HepG2 (cell line): ENCODE data around the gene ADGRD1. TPM values are rescaled to one million over a fixed set of nuclear protein-coding genes. Genes with fewer than 3 reads are reported as not detected.

Experiments
- ATAC-seq: fragments of 200-7000 bp; cut with Tn5 transposase; 3 replicates; pipeline ENCODE4 v1.9.1; 2020; ENCODE audit warnings: mild to moderate bottlenecking, moderate library complexity
- BruUV-seq: library from RNA; stranded (reverse); fragments of 400-500 nt; replicated peaks from 2 replicates; lab custom pipeline; 2021; lab: Mats Ljungman, UMichigan
- CTCF ChIA-PET: fragments of 300-600 bp; formaldehyde crosslinking; extraction: SDS; loops from one replicate; lab custom pipeline; 2021; ENCODE audit warnings: low total read pairs, inconsistent platforms, low intra/inter-chr PET ratio; lab: Yijun Ruan, JAX
- POLR2A ChIA-PET: fragments of 350-600 bp; sonication (Branson Sonifier 250); formaldehyde crosslinking; loops from one replicate; lab custom pipeline; 2020; ENCODE audit warnings: antibody characterized with exemption, inconsistent platforms; lab: Yijun Ruan, JAX
- DNase-seq: peaks from one replicate; pipeline ENCODE4 v3.0.0-alpha.2; 2015; ENCODE audit warnings: low spot score
- FAIRE-seq: peaks from 3 replicates; lab custom pipeline; 2011; peaks lifted over from hg19 to GRCh38; lab: Jason Lieb, UNC
- H2AFZ ChIP-seq: one replicate; pipeline ENCODE4 v1.6.1; 2011; ENCODE audit warnings: low read length, inconsistent platforms
- H3K27ac ChIP-seq: fragments of 300-600 bp; 3 replicates; pipeline ENCODE4 v1.8.0; 2011; ENCODE audit warnings: mixed run types, mild to moderate bottlenecking, mixed read lengths, low read length, inconsistent platforms; ENCODE audit not compliant: insufficient read depth; ENCODE audit errors: extremely low read length
- H3K27me3 ChIP-seq, 2 experiments: fragments of 200-600 bp in 1 of 2; 2 replicates in 1 of 2; 3 replicates in 1 of 2; pipeline versions ENCODE4 v1.6.0 to v1.8.0; 2011; ENCODE audit warnings: low read length in 2 of 2, mild to moderate bottlenecking in 2 of 2, moderate library complexity in 2 of 2, inconsistent platforms in 1 of 2; ENCODE audit not compliant: insufficient read depth in 2 of 2, control insufficient read depth in 1 of 2
- H3K36me3 ChIP-seq, 2 experiments: fragments of 200-600 bp in 1 of 2; replicated peaks in 1 of 2; 2 replicates in 1 of 2; 3 replicates in 1 of 2; pipeline versions ENCODE4 v1.5.1 to v1.8.0; 2011; ENCODE audit warnings: low read length in 2 of 2, inconsistent platforms in 1 of 2; ENCODE audit not compliant: insufficient read depth in 2 of 2, control insufficient read depth in 1 of 2
- H3K4me1 ChIP-seq: 2 replicates; pipeline ENCODE4 v1.5.1; 2012; ENCODE audit warnings: low read length, inconsistent platforms; ENCODE audit not compliant: insufficient read depth
- H3K4me2 ChIP-seq: 2 replicates; pipeline ENCODE4 v1.6.0; 2011; ENCODE audit warnings: low read depth, low read length, inconsistent platforms
- H3K4me3 ChIP-seq, 3 experiments: fragments of 200-600 bp in 1 of 3; sonication (generic), shearing (Covaris generic) in 1 of 3; replicated peaks in 1 of 3; 2 replicates each; pipeline ENCODE4 v1.5.1; 2011 to 2016; ENCODE audit warnings: low read length in 3 of 3, inconsistent platforms in 2 of 3, low read depth in 2 of 3, mild to moderate bottlenecking in 2 of 3, control low read depth in 1 of 3, mixed read lengths in 1 of 3; ENCODE audit not compliant: insufficient read depth in 1 of 3
- H3K79me2 ChIP-seq: one replicate; pipeline ENCODE4 v1.6.1; 2011; ENCODE audit warnings: low read length, inconsistent platforms; ENCODE audit not compliant: insufficient read depth
- H3K9ac ChIP-seq: 2 replicates; pipeline ENCODE4 v1.6.0; 2011; ENCODE audit warnings: mild to moderate bottlenecking, low read depth, low read length, inconsistent platforms; ENCODE audit not compliant: insufficient read depth
- H3K9me3 ChIP-seq: 2 replicates; pipeline ENCODE4 v1.5.1; 2012; ENCODE audit warnings: mild to moderate bottlenecking, low read length
- H4K20me1 ChIP-seq: 2 replicates; pipeline ENCODE4 v1.6.0; 2011; ENCODE audit warnings: inconsistent platforms, mild to moderate bottlenecking, low read length, moderate library complexity; ENCODE audit not compliant: insufficient read depth
- DZIP1 ChIP-seq: sonication (generic); formaldehyde crosslinking; IDR thresholded peaks from 2 replicates; pipeline ENCODE4 v1.5.0; 2020; ENCODE audit warnings: mild to moderate bottlenecking, missing genetic modification reagents
- FOXO4 ChIP-seq: sonication (generic); formaldehyde crosslinking; conservative IDR thresholded peaks from 2 replicates; pipeline ENCODE4 v1.8.1; 2023; ENCODE audit warnings: missing genetic modification reagents
- HMGA1 ChIP-seq: sonication (generic); formaldehyde crosslinking; conservative IDR thresholded peaks from 2 replicates; pipeline ENCODE4 v1.4.0; 2020; ENCODE audit warnings: missing genetic modification reagents
- SCMH1 ChIP-seq: sonication (generic); formaldehyde crosslinking; IDR thresholded peaks from 2 replicates; pipeline ENCODE4 v1.9.0; 2021; ENCODE audit warnings: missing genetic modification reagents, mild to moderate bottlenecking, borderline replicate concordance
- ZNF468 ChIP-seq: sonication (generic); formaldehyde crosslinking; IDR thresholded peaks from 2 replicates; pipeline ENCODE4 v1.8.0; 2022; ENCODE audit warnings: mild to moderate bottlenecking, moderate library complexity, missing genetic modification reagents
- WGBS: methylation state at CpG from one replicate; pipeline ENCODE4 v1.1.6; 2017; ENCODE audit warnings: low lambda C conversion rate; 5-methylcytosine and 5-hydroxymethylcytosine counted together
- in situ Hi-C: cut with HindIII; loops from 2 replicates; pipeline ENCODE4 v1.10.0; 2017; ENCODE audit warnings: low pct_unique_long_range_greater_than_20kb; ENCODE audit not compliant: extremely low pct_ligation_motif_present
- intact Hi-C: fragments of 100-400 bp; cut with micrococcal nuclease; formaldehyde crosslinking; loops from one replicate; pipeline ENCODE4 v1.10.0; 2022; ENCODE audit not compliant: unreplicated experiment
- polyA plus RNA-seq, 8 experiments: library from polyadenylated mRNA; depleted of rRNA in 3 of 8; stranded (reverse) in 7 of 8; unstranded in 1 of 8; fragments of >200 nt; fragmentation: Illumina TruSeq in 4 of 8; extraction: Trizol in 4 of 8; gene quantifications; 2 replicates each; pipeline versions ENCODE4 v1.2.1 to v1.2.3, GENCODE V29; 2011 to 2016; ENCODE audit warnings: low read depth in 4 of 8, missing spikeins in 1 of 8, mixed read lengths in 1 of 8; ENCODE audit not compliant: insufficient read depth in 1 of 8
- total RNA-seq, 5 experiments: library from RNA; depleted of rRNA; stranded (reverse); fragments of >200 nt; fragmentation: Illumina TruSeq; extraction: Trizol; gene quantifications; 2 replicates each; pipeline ENCODE4 v1.2.3, GENCODE V29; 2016; ENCODE audit warnings: low read depth in 1 of 5

Gene ADGRD1
- total and polyA plus RNA-seq, 2 of the 13 experiments (the other 11 are each of a cell fraction or from before 2014, with no cell fraction given), result 0.46 to 12.4 TPM

- no peaks in the 10 kb centered on the region for H3K27me3 ChIP-seq
- 96% methylated on average over 14 of the region's 15 CpGs for WGBS
- CTCF ChIA-PET, result no interaction called here
These were observed 22.5 kb downstream of the ADGRD1 start for GRCh38 chr12:130976171-130976720.

More at GRCh38 chr12:130976171-130976720, 22.5 kb downstream of the ADGRD1 start:
- H3K9me3 ChIP-seq, result no peaks in the 10 kb centered on the region
- TF ChIP-seq ZNF468 (CRISPR knock-in tag) (no peak), SCMH1 (no peak), DZIP1 (no peak), HMGA1 (CRISPR knock-in tag) (no peak), FOXO4 (CRISPR knock-in tag) (no peak)
- in situ Hi-C loops (no loop called here), intact Hi-C loops (no loop called here)
- peaks cover 49% of the 10 kb centered on the region for H3K4me1 ChIP-seq
- no peak overlapping the region for H3K4me2 ChIP-seq
- no peak for FAIRE-seq
- BruUV-seq, result no TSS peak
- POLR2A ChIA-PET, result interaction anchor here (1.1 kb wide), 1 partner anchor 9 kb away, joined by 3 read pairs; no protein-coding TSS in a partner anchor
- H3K9ac ChIP-seq, result no peak overlapping the region
- no peak for DNase-seq
- ATAC-seq, result no peak
- no peak overlapping the region for H3K4me3 ChIP-seq
- no peak overlapping the region for H2AFZ ChIP-seq
- no peak overlapping the region for H3K27ac ChIP-seq
- H3K36me3 ChIP-seq, result no peaks in the 10 kb centered on the region; a peak in 1 of 5 replicates
- no peaks in the 10 kb centered on the region for H4K20me1 ChIP-seq
- no peaks in the 10 kb centered on the region for H3K79me2 ChIP-seq
